Stimulated activated CD4-positive, alpha-beta T cell treated with anti-CD3 and anti-CD28 coated beads, Interleukin-4, amount 100 ng/mL, for 1 hour (primary cell): ENCODE results near the gene MSANTD4.
"Not testable (repeated sequence)": the region's sequence is repeated elsewhere in the genome, so short reads cannot be mapped to it uniquely, and the experiment has no call there.

Experiments used
- DNase-seq: peaks from one replicate; pipeline ENCODE4 v3.0.0-alpha.2; 2020

Gene MSANTD4

GRCh38 chr11:106012744-106013143, 9.3 kb downstream of the MSANTD4 start:
- DNase-seq, result no peak

DNA sequence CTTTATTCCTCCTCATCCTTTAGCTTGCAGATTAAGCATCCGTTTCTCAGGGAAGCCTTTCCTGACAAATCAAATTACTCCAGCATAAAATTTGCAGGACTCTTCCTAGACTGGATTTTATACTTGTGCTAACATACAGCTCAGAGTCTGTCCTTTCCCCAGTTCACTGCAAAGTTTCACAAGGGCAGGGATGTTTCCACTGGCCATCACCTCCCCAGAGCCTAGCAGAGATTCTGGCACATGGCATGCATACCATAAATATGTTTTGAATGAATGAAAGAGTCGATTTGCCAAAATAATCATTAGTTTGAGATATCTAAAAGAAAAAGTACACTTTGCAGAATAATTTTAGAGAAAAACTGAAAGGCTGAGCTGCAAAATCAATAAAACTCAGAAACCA, 10.6 kb downstream of the MSANTD4 start:
- DNase-seq, result no peak

GRCh38 chr11:106003094-106003493, 18.9 kb downstream of the MSANTD4 start:
- DNase-seq, result not testable (repeated sequence)

DNA sequence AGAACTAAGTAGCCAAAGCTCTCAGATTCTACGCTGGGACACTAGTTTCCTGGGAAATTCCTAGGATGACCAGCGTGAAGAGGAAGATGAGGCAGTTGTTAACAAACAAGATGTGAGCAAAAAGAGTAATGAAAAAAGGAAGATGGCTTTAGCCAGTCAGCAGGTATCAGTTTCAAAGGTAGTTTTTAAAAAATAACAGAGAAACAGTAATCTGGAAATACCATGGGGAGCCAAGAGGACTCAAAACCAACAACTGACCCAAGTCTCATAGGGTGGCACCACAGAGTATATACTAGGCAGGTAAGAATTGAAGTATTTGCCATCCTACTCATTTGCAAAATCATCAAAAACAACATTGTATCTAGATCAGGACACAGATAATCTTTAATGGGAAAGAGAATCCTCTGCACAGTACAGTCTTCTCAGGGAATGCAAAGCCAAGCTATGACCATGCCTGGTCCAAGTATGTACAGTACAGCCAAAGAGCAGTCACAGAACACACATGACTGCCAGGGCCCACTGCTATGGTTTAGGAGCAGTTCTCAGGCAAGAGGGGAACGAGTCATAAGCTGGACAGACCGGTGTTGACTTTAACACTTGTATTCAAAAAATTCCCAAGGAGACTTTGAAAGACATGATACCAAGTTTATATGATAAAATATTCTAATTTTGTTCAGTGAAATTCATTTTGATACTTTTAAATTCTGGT, 20.6 kb downstream of the MSANTD4 start:
- DNase-seq, result no peak

DNA sequence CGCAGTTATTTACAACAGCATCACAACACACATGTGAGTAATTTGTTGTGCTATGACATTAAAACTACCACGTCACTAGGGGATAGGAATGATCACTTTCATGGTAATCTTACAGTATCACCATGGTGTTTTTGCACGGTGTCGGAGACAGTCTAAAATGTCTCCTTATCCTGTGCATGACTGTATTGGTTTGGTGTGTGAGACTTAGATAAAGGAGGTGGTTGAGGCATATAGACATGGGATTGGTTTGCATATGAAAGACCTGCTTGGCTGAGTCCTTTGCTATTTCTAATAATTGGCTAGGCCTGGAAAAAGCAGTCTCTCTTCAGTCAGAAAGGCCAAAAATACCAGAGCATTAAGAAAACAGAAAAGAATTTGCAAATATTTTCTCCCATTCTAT, 30.2 kb downstream of the MSANTD4 start:
- no peak for DNase-seq

DNA sequence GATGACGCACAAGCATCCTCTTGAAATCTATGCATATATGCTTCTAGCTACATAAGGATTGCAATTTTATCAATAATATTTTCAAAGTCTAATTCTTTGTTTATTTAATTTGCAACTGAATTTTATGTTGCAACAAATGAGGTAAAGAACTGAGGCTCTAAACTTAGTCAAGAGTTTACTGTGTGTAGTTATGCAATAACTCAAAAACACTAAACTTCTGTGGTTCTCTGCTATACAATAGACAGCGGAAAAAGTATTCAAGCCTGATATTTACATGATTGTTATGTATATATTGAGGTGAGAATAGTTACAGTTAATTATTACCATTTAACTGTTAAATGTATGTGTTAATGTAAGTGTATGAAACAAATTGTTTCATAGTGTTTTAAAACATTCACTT, 32.9 kb downstream of the MSANTD4 start:
- DNase-seq, result no peak

GRCh38 chr11:105988197-105988596, 33.8 kb downstream of the MSANTD4 start:
- DNase-seq, result no peak

DNA sequence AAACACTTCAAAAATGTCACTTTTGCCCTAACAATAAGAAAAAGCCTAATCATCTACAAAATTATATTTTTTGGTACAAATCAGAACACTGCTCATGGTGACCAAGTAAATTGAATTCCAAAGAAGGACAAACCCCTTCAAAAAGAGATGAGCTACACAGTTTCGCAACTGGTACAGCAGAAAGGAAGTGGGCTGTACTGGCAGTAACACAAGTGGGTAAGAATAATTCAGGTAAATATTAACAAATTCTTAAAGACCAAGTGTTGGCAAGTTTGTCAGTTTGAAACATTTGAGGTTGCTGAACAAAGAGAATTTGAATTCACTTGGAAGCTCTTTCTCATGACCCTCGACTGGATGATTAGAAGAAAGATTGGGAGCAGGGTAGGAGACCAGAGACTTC, 35.5 kb downstream of the MSANTD4 start:
- no peak for DNase-seq

GRCh38 chr11:105979997-105980703, 41.9 kb downstream of the MSANTD4 start:
- no peak for DNase-seq

DNA sequence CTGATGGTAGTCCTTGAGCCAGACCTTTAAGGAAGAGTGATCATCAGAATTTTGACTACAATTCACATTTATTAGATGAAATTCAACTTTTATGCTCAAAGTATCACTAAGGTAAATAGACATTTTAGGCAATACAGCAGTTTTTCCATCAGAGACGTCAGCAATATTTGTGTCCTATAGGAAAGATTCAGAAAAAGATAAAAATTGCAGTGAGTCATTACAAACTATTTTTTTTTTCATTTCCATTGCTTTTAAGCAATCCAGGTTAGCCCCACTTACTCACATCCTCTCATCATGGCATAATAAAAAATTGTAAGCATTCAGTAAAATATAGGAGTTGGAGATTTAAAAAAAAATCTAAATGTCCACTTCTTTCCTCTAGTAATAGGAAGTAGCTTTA, 46.9 kb downstream of the MSANTD4 start:
- no peak for DNase-seq

GRCh38 chr11:105969756-105970155, 52.3 kb downstream of the MSANTD4 start:
- no peak for DNase-seq

- no peak for DNase-seq
Observed at GRCh38 chr11:105968021-105968697, 53.9 kb downstream of the MSANTD4 start.

DNA sequence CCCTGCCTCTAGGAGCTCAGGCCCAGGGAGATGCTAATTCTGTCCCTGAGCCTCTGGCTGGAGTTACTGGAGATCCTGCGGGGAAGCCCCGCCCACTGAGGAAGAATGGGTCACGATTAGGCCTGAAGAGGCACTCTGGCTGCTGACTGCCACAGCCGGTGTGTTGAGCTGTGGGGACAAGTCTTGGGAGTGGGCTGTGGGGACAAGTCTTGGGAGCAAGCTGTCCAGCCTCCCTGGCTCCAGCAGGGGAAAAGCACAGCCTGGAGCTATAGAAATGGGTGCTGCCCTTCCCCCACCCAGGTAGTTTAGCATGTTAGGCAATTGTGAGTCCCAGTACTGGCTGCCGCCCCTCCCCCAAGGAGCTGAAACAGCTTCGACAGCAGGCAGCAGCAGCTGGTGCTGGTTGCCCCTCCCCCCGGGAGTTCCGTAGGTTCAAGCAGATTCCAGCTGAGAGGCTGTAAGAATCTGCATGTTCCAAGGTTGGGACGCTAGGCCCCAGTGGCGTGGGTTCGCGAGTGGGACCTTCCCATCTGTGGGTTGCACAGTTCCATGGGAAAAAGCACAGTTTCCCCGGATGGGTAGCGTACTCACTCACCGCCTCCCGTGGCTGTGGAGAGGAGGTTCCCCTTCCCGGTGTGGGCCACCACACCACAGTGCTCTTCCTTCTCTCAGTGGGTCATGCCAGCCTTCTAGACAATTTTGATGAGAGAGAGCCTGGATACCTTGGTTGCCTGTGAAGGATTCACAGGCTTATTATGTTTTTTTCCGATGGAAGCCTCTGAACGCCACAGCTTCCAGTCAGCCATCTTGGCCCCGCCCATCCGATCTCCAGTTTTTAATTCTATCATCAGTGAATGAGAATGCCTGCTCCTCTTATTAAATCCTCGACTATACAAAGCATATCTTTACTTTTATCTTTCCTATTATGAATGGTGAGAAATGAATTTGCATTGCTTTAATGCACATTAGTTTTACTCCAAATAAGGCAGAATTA, 61.5 kb downstream of the MSANTD4 start:
- DNase-seq, result no peak
